Activated T-cell treated with anti-CD3 and anti-CD28 coated beads for 48 hours (primary cell): ENCODE data around the gene FLNC.

Experiments
- DNase-seq: peaks from one replicate; pipeline ENCODE4 v3.0.0-alpha.2; 2020; ENCODE audit warnings: low read depth

The FLNC gene

GRCh38 chr7:128891110-128891941 is 61.1 kb downstream of the FLNC start:
- no peak for DNase-seq

GRCh38 chr7:128891942-128892269 is 61.7 kb downstream of the FLNC start:
- no peak for DNase-seq

DNA sequence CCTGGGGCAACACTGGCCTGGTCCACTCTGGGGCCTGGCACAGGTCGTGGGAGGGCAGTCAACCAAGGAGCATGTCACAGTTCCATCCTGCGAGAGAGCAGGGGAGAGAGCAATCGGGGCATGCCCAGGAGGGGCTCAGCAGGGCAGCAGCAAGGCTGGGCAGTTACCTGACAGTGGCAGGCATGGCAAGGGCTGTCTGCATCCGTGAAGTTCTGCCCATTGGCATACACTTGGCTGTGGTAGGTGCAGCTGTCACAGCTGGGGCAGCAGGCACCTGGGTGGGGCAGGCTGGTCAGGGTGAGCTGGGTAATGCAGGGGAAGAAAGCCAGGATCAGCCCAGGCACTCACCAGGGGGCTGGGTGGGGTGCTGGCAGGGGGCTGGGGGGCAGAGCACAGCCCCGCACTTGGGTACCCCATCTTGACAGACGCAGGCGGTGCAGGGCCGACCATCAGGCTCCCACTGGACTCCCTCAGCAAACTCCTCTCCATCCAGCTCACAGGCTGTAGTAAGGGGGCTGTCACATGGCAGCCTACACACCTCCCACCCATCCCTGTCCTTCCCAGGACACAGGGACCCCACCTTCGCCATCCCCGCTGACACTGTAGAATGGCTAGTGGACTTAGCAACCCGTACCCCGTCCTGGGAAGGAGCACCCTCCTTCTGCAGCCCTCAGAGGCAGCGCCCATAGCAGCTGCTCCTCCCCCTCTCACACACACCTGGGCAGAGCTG is 62.5 kb downstream of the FLNC start:
- no peak for DNase-seq

GRCh38 chr7:128893251-128894100 is 63.3 kb downstream of the FLNC start:
- DNase-seq, result no peak

GRCh38 chr7:128894101-128894440 is 63.9 kb downstream of the FLNC start:
- DNase-seq, result no peak

GRCh38 chr7:128895320-128895719 is 65.1 kb downstream of the FLNC start:
- no peak for DNase-seq

GRCh38 chr7:128899392-128899791 is 69.2 kb downstream of the FLNC start:
- DNase-seq, result no peak

- no peak for DNase-seq
Measured at GRCh38 chr7:128900237-128900636, 70.0 kb downstream of the FLNC start.

- DNase-seq, result no peak
Measured at GRCh38 chr7:128902761-128903585, 72.8 kb downstream of the FLNC start.

GRCh38 chr7:128903621-128904361 is 73.6 kb downstream of the FLNC start:
- no peak for DNase-seq

DNA sequence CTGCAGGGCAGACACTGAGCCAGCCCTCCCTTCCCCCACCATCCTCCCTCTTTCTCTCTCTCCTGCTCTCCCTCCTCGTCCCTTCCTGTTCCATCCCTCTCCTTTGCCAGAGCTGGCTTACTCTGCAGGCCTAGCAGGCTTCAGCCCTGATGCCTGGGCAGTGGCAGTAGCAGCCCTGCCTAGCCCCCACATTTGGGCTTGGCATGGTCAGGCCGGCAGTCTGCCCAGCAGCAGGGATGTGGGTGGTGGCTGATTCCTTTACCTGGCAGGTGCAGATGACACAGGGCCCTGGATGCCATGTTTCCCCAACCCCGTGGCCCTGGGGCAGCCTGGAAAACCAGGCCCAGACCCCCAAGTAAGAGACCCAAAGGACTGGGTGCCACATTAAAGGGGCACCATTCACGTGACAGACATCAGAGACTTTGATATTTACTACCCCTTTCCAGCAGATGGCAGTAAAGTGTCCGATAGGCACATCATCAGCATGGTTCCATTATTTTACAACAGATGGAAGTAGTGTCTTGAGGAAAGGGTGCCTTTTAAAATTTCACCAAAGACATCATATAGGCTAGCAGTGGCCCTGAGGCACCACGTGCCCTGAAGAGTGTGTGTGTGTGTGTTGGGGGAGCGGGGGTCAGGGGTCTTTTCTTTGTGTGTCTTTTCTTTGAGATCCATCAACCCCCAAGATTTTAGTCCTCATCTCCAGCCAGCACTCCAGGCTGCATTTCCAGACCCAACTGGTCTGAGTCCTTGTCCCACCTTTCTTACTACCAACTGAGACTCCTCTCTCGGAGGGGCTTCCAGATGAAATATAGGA is 74.4 kb downstream of the FLNC start:
- DNase-seq, result no peak

GRCh38 chr7:128906001-128906765 is 76.0 kb downstream of the FLNC start:
- no peak for DNase-seq

DNA sequence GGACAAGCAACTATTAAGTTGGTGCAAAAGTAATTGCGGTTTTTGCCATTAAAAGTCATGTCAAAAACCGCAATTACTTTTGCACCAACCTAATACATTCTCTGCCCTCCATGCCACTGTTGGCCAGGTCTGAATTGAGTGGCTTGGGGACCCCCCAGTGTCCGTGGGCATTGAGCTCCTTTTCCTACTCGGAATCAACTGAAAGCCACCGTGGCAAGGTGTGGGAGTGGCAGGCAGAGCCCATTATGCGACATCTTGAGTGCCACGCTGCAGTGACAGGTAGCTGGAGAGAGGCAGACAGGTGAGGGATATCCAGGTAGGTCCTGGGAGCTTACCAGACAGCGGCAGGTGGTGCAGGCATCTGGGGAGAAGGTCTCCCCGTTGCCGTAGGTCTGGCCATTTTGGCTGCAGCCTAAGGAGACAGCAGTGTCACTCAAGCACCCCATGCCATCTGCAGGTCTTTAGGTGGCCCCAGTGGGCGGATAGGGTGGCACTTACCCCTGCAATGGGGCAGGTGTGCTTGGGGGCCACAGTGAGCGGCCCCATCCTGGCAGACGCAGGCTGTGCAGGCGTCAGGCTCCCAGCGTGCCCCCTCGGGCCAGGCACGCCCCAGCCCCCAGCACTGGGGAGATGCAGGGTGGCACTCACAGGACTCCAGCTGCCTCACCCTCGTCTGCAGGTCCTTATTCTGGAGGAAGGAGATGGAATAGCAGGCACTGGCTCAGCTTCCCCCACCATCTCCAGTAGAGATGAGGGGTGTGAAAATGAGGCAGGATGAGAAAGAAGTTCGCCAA is 76.8 kb downstream of the FLNC start:
- DNase-seq, result no peak
